Kidney (tissue), 14 donors: Measurements from ENCODE around the gene SH3RF3. TPM values are rescaled to one million over a fixed set of nuclear protein-coding genes. Genes with fewer than 3 reads are reported as not detected.
A peak's percentile ranks its signal among the peaks of the same experiment; 100 is the strongest.

ENCODE experiments used
- DNase-seq, 5 donors: peaks; one replicate each; pipeline ENCODE4 v3.0.0-alpha.2; 2013 to 2020
- FAIRE-seq: peaks from 2 replicates; lab custom pipeline; 2012; peaks lifted over from hg19 to GRCh38; lab: Jason Lieb, UNC
- H3K27ac ChIP-seq, 2 donors: one replicate each; pipeline ENCODE4 v1.7.0; 2013; ENCODE audit warnings: low read depth in 2 of 2, low read length in 2 of 2, inconsistent platforms in 1 of 2
- H3K27me3 ChIP-seq: one replicate; pipeline ENCODE4 v1.7.1; 2013; ENCODE audit warnings: low read length, inconsistent platforms; ENCODE audit not compliant: control insufficient read depth, insufficient read depth
- H3K36me3 ChIP-seq, 3 donors: one replicate each; pipeline versions ENCODE4 v1.7.0 to v1.7.1; 2013; ENCODE audit warnings: low read length in 3 of 3, control low read depth in 1 of 3, inconsistent platforms in 1 of 3; ENCODE audit not compliant: insufficient read depth in 3 of 3, control insufficient read depth in 2 of 3
- H3K4me1 ChIP-seq, 3 donors: one replicate each; pipeline versions ENCODE4 v1.7.0 to v1.7.1; 2013; ENCODE audit warnings: low read length in 3 of 3, inconsistent platforms in 1 of 3, low read depth in 1 of 3; ENCODE audit not compliant: control insufficient read depth in 2 of 3, insufficient read depth in 2 of 3
- H3K4me3 ChIP-seq, 3 donors: one replicate each; pipeline versions ENCODE4 v1.7.0 to v1.8.1; 2013; ENCODE audit warnings: low read length in 3 of 3, control low read depth in 1 of 3, inconsistent platforms in 1 of 3
- H3K9ac ChIP-seq, 3 donors: one replicate each; pipeline versions ENCODE4 v1.7.0 to v1.7.1; 2013; ENCODE audit warnings: low read length in 3 of 3, control low read depth in 1 of 3, inconsistent platforms in 1 of 3
- H3K9me3 ChIP-seq, 3 donors: one replicate each; pipeline versions ENCODE4 v1.7.0 to v1.7.1; 2013; ENCODE audit warnings: low read length in 3 of 3, control low read depth in 1 of 3, inconsistent platforms in 1 of 3; ENCODE audit not compliant: control insufficient read depth in 2 of 3, insufficient read depth in 1 of 3
- CTCF ChIP-seq: IDR thresholded peaks from 3 replicates; pipeline ENCODE4 v1.5.1; 2012; ENCODE audit warnings: mild to moderate bottlenecking, moderate library complexity, borderline replicate concordance; ENCODE audit not compliant: insufficient read depth; ENCODE audit errors: extremely low read depth
- intact Hi-C: fragments of 100-400 bp; cut with DNase I; formaldehyde crosslinking; loops from one replicate; pipeline ENCODE4 v1.11.1; 2022
- polyA plus RNA-seq: library from polyadenylated mRNA; stranded (reverse); fragments of 350-450 nt; fragmentation: Illumina TruSeq; extraction: RNeasy Lipid Tissue Mini Kit (QIAGEN cat#74804); gene quantifications from one replicate; pipeline ENCODE4 v1.2.3, GENCODE V29; 2014; ENCODE audit warnings: low read depth, low replicate concordance; ENCODE audit not compliant: insufficient read depth
- total RNA-seq: library from RNA; stranded (reverse); fragmentation: NEBNext Ultra II Directional; extraction: Animal tissue kit (Norgen Biotek cat#: 25700); gene quantifications from one replicate; pipeline ENCODE4 v1.2.1, GENCODE V29; 2021
- donor health status: control.
- donor health status: control.
- donor health status: control.
- donor health status: control.
- donor health status: control.
- donor health status: DM: yes; HTN: yes; CAD: no.
- donor health status: Normal renal cell carcinoma (clear cell type).

Gene SH3RF3
- total and polyA plus RNA-seq, 2 donors from 2014 or later, result 1.7 to 10.7 TPM

- Histone ChIP-seq H3K9ac (no peak overlapping the region), H3K4me1 (peaks cover 0 to 5% (median 0%) of the 10 kb centered on the region in 3 donors), H3K4me3 (no peak overlapping the region), H3K27ac (no peak overlapping the region), H3K36me3 (no peaks in the 10 kb centered on the region), H3K9me3 (no peaks in the 10 kb centered on the region), H3K27me3 (no peaks in the 10 kb centered on the region)
- intact Hi-C loops, result no loop called here
- no peak for FAIRE-seq
- no peak for TF ChIP-seq CTCF
- DNase-seq, result peak in 2 of 5 donors; percentile 34 to 46
These were observed 394.7 kb downstream of the SH3RF3 start for GRCh38 chr2:109523536-109524361.

- Histone ChIP-seq H3K36me3 (no peaks in the 10 kb centered on the region), H3K9ac (no peak overlapping the region), H3K9me3 (no peaks in the 10 kb centered on the region), H3K27me3 (no peaks in the 10 kb centered on the region), H3K4me1 (peaks cover 0 to 10% (median 0%) of the 10 kb centered on the region in 3 donors), H3K4me3 (no peak overlapping the region), H3K27ac (no peak overlapping the region)
- intact Hi-C loops, result no loop called here
- TF ChIP-seq CTCF, result no peak
- FAIRE-seq (no peak), DNase-seq (peak in 1 of 5 donors; percentile 17)
These were observed 396.8 kb downstream of the SH3RF3 start for GRCh38 chr2:109525836-109526235.

- no peak overlapping the region for H3K27ac ChIP-seq
- H3K4me1 ChIP-seq, result peaks cover 0 to 8% (median 0%) of the 10 kb centered on the region in 3 donors
- no peak for FAIRE-seq
- no peak for TF ChIP-seq CTCF
- no peaks in the 10 kb centered on the region for H3K27me3 ChIP-seq
- DNase-seq, result peak in 1 of 5 donors; percentile 18
- no peaks in the 10 kb centered on the region for H3K9me3 ChIP-seq
- intact Hi-C loops, result no loop called here
- H3K36me3 ChIP-seq, result no peaks in the 10 kb centered on the region
- no peak overlapping the region for H3K4me3 ChIP-seq
- H3K9ac ChIP-seq, result no peak overlapping the region
These were observed 397.5 kb downstream of the SH3RF3 start for GRCh38 chr2:109526442-109526970.
